Epidermal melanocyte (primary cell): ENCODE data around the gene RABEP1.
A peak's percentile ranks its signal among the peaks of the same experiment; 100 is the strongest.
"Not testable (repeated sequence)": the region's sequence is repeated elsewhere in the genome, so short reads cannot be mapped to it uniquely, and the experiment has no call there.

Source experiments
- DNase-seq: peaks from one replicate; pipeline ENCODE4 v3.0.0; 2011; ENCODE audit warnings: low spot score; ENCODE audit not compliant: insufficient read length

RABEP1 gene

DNA sequence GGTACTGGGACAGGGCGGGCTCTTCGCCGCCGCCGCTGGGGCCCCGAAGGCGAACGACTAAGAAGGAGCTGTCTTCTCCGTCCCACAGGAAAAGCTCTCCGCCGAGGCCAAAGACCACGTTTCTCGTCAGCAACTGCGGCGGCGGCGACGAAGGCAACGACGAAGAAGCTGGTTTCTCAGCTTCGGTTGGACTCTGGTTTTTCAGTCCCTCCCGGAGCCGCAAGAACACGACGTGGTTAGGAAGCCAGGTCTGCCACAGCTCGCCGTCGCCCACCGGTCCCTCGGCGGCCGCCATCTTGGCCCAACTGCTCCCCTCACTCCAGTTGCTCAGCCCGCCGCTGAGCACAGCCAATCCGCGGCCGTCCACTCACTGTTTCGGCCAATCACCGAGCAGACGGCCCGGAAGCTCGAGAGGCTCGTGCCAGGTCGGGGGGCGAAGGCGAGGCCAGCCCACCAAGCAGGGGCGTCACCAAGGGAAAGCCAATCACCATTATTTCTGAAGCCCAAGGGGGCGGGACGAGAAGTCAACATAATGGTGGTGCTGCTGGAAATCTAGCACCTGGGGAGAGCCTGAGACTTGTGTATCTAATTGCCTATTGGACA, 137.4 kb downstream of the RABEP1 start, which contains the start of gene NUP88:
Gene NUP88, minus strand, starts transcription at position 307 of the 603 bp plus-strand sequence. Its CDS starts 12 bp downstream, at position 295.
- DNase-seq: peak; percentile 94

DNA sequence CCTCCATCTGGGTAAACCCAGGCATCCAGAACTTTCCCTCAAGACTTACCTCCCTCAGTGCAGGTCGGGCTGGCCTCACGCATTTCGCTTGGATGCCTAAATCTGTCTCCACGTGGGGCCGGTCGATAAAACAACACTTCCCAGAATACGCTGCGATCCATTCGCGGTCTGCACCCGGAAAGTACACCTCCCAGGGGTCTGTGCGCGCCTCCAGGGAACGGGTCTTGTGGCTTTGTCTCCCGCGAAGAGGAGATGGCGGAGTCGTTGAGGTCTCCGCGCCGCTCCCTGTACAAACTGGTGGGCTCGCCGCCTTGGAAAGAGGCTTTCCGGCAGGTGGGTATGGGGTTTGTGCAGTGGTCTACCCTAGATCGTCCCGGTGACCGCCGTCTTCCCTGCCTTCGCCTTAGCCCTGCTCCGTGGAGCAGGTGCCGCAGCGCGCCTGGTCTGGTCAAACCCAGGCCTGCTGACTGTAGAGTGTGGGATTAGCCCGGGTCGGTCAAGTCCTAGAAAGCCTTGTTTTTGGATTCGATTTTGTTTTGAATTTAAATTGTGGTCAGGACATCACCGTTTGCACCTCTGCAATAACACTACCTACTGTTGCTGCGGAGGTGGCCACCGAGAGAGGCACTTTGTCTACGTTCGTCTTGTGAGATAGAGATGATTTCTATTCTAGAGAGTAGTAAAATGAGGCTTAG, 138.0 kb downstream of the RABEP1 start, which contains the start of gene RPAIN:
Gene RPAIN, plus strand, starts transcription at position 224 of the 695 bp plus-strand sequence. Its CDS starts 29 bp downstream, at position 253.
- peak; percentile 80 for DNase-seq

DNA sequence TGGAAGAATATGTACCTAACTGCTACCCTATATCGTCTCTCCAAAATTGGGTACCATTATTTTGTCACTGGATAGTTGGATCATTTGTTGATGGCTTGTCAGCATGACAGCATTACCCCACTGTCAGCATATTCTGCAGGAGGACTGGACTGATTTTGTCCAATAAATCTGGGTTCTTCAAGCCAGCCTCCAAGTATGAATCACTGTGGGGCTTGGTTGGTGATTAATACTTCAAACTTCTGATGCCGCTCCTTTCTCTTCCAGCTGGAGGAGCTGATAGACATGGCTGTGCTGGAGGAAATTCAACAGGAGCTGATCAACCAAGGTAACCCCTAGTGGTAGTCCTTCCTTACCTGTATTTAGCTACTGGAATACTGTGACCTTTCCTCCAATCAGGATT, 140.4 kb downstream of the RABEP1 start:
- no peak for DNase-seq

DNA sequence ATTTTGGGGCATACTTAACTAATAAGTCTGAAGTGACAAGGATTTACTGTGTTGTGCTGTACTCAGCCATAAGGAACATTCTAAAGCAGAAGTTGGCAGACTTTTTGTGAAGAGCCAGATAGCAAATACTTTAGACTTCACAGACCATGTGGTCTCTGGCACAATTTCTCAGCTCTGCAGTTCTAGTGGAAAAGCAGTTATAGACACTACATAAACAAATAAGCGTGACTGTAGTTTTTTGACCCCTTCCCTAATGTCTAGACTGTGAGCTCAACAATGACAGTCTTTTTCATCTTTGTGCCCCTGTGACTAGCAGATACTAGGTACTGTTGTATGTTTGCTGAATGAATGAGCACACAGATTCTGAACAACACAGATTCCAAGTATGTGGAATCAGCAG, 142.8 kb downstream of the RABEP1 start:
- no peak for DNase-seq

DNA sequence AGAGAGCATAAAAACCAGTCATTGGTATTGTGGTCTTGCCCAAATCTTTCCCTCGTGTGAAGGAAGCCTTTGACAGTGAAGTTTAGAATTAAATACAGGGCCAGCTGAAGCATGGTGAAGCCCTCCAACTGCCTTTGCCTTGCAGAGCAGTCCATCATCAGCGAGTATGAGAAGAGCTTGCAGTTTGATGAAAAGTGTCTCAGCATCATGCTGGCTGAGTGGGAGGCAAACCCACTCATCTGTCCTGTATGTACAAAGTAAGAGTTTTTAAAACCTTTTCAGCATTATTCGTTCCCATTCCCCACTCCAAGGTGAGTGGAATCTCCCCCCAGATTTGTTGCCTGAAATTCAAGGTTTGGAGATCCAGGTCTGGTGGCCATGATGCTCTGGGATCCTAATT, 143.7 kb downstream of the RABEP1 start:
- DNase-seq: no peak

DNA sequence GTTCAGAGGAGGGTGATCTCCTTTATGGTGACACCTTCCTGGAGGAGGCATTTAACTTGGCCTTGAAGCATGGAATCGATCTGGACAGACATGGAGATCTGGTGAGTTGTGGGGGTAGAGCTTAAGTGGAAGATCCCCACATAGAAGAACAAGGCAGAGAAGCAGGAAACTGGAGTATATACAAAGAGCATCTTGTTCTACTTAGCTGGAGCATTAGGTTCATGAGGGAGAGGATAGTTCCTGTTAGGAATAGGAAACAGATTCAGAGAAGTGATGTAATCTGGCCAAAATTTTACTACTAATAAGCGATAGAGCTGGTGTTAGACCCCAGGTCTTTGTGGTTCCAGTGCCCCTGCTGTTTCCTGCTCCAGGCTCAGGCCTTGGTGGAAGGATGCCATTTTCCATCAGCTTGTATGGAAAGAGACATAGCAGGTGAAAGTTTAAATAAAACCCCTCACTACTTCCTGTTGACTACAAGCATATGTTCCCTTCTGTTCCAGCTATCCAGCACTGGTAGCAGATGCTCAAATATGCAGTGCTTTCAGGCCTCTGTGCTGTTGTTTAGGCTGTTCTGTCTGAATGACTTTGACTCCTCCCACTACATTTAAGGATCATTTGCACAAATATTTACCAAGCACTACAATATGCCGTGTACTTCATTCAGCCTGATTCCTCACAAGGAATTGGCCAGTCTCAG, 147.3 kb downstream of the RABEP1 start:
- DNase-seq: peak; percentile 34

DNA sequence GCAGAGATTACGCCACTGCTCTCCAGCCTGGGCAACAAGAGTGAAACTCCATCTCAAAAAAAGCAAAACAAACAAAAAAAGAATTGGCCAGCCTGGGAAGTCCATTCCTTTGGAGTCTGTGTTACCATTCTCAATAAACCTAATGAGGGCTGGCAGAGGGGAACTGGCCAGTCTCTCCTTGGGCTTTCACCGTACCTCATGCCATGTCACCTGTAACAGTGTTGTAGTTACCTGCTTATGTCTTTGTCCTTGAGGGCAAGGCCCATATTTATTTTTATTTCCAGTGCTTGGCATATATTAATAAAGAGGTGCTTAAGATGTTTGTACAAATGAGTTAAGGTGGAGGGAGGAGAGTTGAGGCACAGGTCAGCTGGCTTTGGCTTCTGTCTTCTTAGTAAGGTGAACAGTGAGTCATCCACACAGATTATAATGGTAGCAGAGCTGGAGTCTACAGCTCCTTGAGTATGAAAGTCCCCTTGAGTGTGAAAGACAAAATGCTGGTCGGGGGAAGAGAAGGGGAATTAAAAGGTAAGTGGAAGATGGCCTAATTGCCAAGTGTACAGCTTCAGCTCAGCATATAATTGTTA, 148.4 kb downstream of the RABEP1 start:
- no peak for DNase-seq

DNA sequence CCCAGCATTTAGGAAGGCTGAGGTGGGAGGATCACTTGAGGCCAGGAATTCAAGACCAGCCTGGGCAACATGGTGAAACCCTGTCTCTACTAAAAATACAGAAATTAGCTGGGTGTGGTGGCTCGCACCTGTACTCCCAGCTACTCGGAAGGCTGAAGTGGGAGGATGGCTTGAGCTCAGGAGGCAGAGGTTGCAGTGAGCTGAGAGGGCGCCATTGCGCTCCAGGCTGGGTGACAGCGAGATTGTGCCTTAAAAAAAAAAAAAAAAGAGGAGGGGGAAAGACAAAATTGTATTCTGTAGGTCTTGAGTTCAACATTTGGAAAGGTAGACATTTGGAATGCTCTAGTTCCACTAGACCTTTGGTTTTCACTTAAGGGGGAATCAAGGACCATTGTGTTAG, 149.2 kb downstream of the RABEP1 start:
- not testable (repeated sequence) for DNase-seq

DNA sequence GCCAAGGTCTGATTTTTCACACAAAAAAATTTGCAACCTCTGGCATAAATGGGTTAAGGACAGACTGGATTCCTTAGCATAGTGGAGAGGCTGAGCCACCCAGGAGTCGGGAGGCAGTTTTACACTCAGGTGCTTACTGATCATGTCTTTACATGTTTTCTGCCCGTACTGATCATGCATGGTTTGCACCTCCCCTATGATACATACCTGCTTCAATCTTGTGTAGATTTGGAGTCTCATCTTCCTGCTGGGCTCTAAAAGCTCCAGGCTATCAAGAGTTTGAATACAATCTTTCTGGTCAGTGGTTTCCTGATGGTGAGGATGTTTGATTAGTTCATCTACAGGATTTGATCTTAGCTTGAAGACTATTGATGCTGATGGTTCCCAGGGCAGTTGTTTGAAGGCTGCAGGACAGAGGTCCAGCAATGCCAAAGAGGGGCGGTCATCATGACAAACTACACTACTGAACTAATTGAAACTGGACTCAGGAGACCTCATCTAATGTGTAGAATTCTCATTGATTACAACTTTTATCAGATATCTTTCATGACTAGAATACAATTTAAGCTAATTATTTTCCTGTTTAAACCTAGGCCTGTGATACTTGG, 150.0 kb downstream of the RABEP1 start:
- no peak for DNase-seq

DNA sequence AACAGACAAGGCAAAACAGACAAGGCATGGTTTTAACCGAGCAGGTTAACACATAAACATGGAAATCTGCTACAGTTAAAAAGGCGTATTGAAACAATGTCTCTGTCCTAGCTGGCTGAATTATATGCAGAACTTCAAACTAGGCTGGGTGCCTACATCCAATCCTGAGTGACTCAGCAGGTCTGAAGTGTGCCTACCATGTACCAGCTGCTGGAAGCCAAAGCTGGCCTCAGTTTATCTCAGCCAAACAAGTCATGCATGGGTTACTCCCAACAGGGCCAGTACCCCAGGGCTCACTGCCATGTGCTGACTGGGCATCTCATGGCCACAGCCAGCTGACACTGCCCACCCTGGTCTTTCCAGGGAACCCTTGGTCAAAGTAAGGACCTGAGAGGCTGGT, 152.9 kb downstream of the RABEP1 start:
- DNase-seq: no peak
